Endometrial microvascular endothelial cells (primary cell): ENCODE data around the gene PCYT2. TPM values are rescaled to one million over a fixed set of nuclear protein-coding genes. Genes with fewer than 3 reads are reported as not detected.

Source experiments
- in situ Hi-C: cut with HindIII; loops from 2 replicates; pipeline ENCODE4 v1.10.0; 2017; ENCODE audit warnings: low sequenced_read_pairs, low pct_unique_long_range_greater_than_20kb; ENCODE audit errors: inconsistent ontology term
- total RNA-seq: library from RNA; depleted of rRNA; stranded (reverse); fragments of >200 nt; gene quantifications from one replicate; pipeline ENCODE4 v1.2.3, GENCODE V29; 2015; ENCODE audit errors: inconsistent ontology term

PCYT2 gene
- total RNA-seq, 1 donor from 2014 or later: 41.0 TPM

DNA sequence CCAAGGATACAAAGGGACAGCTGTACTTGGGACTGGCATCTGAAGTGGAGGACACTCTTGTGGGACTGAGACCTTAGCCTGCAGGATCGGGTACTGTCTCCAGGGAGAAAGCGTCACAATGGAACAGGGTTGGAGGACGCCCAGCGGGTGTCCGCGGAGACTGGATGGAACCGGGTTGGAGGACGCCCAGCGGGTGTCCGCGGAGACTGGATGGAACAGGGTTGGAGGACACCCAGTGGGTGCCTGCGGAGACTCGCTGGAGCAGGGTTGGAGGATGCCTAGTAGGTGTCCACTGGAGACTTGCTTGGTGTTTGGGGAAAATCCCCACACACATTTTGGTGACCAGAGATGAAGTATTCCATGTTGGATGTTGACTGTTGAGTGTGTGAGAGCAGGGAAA is 36.0 kb upstream of the PCYT2 start, which contains the start of gene MYADML2:
TSS of gene MYADML2 (minus strand) at position 45 of the 400 bp plus-strand sequence. CDS start 5,492 bp downstream, outside the sequence.
- in situ Hi-C loops: no loop called here

DNA sequence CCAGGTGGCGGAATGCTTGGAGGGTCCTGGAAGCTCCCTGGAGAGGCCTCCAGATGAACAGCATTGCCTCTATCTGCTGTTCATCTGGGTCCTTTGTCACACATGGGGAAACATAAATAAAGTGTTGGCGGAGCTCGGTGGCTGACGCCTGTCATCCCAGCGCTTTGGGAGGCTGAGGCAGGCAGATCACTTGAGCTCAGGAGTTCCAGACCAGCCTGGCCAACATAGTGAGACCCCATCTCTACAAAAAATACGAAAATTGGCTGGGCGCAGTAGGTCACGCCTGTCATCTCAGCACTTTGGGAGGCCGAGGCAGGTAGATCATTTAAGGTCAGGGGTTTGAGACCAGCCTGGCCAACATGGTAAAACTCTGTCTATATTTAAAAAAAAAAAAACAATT is 33.7 kb upstream of the PCYT2 start:
- in situ Hi-C loops: no loop called here

DNA sequence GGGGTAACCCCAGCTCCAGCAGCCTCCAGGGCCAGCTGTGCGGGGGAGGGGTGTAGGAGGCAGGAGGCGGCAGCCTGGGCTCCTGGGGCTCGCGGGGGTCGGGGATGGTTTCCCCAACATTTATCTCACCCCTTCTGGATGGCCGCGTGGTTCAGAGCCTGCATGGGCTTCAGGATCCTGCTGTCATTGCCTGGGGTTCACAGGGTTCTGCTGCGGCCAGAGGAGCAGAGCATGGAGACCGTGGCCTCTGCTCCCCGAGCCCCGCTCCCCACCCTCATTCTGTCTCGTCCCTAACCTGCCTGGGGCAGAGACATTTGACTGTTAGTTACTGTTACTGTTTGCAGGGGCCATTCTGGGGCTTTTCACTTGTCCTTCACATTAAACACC is 31.0 kb upstream of the PCYT2 start:
- in situ Hi-C loops: no loop called here

DNA sequence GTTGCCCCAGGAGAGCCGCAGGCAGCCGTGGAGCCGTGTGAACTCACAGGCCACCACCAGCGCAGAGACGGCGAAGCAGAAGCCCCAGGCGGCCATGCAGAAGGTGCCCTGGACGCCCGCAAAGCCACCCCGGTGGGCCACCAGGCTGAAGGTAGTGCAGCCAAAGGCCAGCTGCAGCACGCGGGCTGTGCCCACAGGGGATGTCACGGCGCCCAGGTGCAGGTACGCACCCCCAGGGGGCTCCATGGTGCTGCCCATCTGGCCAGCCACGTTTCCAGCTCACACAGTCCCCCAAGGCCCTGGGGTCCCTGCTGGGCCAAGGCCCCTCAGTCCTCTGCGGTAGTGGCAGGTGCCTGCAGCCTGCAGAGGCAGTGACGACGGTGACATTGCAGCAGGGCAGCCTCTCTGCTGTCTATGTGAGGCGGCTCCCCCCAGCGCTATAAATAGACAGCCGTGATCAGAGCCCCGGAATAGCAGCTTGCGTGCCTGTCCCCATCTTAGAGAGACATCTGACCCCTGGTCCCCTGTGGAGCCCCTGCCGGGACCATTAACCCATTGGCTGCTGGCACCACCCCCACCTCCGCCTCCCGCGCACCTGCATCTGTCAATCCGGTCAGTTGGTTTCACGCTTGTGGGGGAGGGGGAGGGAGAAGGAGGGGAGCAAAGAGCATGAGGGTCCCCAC is 30.4 kb upstream of the PCYT2 start:
- in situ Hi-C loops: no loop called here

DNA sequence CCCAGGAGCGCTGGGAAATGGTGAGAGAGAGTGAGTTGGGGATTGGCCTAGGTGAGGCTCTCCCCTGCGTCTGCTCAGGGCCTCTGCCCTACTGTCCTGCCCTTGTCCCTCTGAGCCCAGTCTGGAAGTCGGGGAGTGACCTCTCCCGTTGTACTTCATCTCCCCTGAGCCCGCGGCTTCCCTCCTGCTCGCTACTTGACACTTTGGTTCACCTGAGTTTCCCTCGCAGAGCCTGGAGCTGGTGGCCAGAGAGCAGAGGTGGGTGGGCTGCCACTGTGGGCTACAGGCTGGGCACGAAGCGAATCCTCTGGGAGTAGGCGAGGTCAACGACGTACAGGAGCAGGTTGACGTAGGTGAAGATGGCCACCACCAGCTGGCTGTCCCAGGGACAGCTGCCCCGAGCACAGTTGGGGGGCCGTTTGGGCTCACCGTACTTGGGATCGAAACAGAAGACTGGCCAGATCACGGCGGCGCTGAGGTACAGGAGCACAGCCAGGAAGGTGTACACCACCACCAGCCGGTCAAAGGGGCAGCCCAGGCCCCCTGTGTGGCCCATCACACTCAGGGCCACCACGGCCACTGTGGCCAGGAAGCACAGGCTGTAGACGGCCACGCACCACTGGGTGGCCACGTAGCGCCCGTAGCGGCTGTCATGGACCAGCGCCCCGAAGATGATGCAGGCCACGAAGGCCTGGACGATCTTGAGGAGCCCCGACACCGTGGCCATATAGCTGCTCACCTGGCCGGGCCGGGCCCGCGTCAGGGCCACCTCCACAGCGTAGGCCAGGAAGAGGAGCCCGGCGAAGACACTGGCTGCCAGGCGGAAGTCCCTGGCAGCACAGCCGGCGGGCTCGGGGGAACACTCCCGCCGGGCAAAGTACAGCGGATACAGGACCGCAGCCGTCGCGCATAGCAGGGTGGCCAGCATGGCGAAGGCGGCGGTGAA is 29.6 kb upstream of the PCYT2 start:
- in situ Hi-C loops: no loop called here

DNA sequence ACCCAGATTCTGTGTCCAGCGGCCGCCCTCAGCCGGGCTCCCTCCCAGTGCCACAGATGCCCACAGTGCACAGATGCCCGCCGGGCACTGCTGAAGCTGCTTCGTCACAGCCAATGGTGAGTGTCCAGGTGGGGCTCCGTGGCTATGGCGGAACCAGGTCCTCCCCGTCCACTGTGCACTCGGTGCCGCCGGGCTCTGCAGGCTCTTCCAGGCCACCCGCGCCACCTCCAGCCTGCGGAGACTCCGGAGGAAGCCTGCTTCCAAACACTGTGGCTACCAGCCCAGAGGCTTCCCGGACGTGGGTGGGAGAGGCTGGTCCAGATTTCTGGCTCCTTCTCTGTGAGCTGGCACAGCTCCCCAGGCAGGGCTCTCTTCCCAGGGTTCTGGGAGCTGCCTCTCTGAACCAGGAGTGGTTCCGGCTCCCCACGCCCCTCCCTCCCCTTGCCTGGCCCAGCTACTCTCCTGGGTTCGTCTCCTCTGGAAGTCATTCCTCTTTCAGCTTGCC is 28.7 kb upstream of the PCYT2 start:
- in situ Hi-C loops: no loop called here

DNA sequence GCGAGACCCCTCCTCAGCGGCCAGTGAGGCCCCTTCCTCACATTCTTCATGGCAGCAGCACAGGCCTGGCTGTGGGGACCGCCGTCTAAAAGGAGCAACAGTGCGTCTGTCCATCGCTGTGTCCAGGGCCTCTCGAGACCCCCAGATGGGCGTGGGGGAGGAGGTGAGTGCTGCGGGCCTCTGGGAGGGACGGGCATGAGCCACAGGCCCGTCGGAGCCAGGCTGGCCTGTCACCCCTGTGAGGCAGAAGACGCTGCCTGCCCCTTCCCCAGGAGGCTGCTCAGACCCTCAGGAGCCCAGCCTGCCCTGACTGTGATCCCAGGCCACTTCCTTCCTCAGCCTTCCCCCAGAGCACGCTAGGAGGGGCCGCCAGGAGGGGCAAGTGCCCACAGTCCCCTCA is 28.0 kb upstream of the PCYT2 start:
- in situ Hi-C loops: no loop called here

DNA sequence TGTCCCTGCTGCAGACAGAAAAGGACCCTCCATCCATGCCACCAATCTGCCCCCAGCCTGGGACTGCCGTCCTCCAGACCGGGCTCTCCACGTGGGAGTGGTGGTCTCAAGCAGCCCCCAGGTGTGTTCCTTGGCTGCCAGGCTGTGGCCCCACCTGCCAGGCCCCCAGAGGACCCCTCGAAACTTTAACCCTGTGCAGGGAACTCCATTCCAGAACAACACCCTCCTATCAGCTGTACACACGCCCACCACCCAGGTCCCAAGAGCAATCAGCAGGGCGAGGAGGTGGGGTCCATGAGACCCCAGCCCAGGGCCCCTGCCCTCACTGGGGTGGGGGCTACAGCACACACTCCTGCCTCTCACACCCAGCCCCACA is 24.5 kb upstream of the PCYT2 start:
- in situ Hi-C loops: no loop called here

DNA sequence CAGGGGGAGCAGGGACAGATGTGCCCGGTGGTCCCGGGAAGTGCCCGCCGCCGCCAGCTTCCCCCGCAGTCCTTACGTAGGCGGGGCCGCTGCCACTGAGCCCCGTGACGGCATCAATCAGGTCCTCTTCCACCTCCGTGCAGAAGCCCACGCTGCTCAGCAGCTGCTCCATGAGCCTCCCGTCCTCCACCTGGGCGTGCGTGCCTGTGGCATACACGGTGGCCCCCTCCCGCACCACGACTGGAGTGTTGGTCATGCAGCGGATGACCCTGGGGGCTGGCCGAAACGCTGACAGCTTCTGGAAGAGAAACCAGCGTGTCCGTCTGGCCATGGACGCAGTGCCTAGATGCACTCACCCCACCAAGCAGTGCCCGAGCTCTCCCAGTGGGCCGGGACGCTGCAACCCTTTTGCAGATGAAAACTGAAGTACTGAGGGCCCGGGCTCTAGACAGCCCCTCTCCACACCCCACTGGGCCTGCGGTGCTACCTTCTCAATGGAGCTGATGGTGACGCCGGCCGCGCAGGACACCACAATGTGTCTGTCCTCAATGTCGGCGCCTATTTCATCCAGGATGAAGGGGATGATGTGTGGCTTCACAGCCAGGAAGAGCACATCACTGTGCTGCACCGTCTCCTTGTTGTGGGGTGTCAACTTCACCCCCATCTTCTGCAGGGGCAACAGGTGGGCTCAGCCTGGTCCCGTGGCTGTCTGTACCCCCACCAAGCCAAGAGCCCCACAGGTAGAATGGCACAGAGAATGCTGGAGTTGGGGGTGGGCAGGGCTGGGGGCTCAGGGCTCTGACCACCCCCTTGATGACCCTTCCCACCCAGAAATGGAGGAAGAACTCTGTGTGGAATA is 23.9 kb upstream of the PCYT2 start:
- in situ Hi-C loops: no loop called here

DNA sequence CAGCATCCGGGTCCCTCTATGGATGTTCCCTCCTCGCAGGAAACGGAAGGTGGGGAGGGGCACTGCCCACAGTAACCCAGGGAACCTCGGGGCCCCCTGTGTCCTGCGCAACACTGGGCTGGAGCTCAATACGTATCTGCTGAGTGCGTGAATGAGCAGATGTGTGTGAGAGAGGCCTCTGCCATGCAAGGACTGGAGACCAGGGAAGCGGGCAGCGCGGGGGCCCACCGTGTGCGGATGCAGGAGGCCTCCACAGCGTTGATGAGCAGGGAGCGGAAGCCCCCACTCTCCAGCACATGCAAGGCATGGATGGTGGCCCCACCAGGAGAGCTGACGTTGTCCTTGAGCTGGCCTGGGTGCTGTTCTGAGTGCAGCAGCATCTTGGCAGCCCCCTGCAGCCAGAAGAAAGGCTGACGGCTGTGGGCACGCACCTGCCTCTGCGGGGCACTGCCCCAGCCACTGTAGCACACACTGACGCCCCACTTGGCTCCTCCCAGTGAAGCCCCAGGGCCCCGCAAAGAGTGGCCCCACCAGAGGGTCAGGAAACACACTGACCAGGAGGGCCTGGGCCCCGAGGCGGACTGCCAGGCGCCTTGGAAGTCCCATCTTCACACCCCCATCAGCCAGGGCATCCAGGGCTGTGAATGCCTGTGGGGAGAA is 23.0 kb upstream of the PCYT2 start:
- in situ Hi-C loops: no loop called here

DNA sequence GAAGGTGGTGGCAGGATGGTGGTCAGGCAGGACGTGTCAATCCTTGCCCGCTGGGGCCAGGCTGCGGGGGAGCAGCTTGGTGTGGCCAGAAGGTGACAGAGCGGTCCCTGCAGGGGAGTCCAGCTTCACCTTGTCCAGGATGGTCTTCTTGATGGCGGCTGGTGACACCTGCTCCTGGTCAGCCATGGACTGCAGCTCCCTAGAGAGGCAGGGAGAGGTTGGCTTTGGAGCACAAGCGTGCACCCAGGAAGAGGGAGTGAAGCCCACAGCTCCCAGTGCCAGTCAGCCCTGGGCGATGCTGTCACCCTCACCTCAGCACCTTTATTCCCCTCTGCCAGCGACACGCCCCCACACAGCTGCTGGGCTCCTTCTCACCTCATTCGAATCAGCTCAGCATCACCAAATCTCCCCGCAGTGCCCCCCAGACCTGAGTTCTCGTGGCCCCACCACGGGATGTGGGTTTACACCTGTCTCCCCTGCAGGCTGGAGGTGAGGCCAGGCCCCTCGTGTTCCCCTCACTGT is 22.0 kb upstream of the PCYT2 start:
- in situ Hi-C loops: no loop called here

DNA sequence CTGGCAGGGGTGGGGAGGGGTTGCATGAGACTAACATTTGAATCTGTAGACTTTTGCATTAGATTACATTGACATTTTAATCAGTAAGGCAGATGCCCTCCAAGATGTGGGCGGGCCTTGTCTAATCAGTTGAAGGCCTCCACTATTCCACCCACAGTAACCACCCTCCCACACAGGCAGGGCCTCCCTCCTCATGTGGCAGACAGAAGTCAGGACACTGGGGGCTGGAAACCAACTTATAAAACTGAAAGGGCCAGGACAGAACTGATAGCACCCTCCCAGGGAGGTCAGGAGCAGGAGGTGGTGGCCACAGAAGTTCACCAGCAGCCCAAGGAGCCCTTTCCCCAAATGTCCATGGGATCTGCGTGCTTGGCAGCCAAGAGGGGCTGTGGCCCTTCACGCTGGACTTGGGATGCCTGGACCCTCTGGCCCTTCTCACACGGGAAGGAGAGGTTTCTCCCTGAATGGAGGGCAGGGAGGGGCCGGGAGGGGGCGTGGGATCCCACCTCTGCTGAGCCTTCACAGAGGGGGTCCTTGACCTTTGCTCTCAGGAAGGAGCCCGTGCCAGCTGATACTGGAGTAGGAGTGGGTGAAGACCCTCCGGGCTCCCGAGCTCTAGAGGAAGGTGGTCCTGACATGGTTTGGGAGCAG is 21.3 kb upstream of the PCYT2 start:
- in situ Hi-C loops: no loop called here

DNA sequence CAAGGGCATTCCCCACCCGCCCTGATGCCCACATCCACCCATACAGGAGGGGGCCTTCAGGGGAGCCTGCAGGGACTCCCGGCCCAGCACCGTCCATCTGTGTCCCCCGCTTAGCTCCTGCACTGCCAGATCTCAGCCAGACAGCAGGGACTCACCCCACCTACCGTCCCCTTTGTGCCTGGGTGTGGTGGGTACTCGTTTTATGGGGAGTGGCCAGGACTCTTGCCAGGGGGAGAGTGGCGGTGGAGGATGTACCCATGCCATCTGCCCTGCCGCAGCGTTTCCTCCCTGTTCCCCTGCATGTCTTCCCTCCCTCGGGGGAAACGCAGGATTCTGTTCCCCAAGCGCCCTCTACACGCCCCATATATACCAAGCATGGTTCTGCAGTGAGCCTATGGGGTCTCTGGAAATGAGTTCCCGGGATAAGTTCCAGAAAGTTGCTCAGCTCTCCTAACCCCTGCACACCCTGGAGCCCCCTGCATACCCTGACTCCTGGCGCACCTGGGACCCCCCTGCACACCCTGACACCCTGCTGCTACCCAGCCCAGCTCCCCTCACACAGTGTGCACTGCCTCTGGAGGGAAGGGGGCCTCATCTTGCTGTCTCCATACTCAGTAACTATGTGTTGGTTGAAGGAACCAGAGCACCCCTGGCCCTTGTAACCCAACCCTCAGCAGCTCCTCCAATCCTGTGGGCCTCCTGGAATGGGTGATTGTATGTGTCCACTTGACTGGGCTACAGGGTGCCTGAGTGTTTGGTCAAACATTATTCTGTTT is 20.5 kb upstream of the PCYT2 start:
- in situ Hi-C loops: no loop called here

DNA sequence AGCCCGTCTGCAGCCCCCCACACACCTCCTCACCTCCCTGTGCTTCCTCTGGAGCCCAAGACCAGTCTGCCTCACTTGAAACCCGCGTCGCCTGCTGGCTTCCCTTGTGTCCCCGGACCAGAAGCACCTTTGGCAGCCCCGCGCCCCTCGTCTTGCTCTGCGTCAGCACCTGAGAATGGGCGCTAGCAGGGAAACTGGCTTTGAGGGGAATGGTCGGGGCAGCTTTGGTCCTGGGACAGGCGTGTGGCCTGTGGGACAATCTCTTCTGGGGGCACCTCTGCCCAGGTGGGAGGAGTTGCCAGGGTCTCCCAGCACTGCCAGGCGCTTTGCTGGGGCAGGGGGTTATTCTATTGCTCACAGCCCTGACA is 20.0 kb upstream of the PCYT2 start:
- in situ Hi-C loops: no loop called here

DNA sequence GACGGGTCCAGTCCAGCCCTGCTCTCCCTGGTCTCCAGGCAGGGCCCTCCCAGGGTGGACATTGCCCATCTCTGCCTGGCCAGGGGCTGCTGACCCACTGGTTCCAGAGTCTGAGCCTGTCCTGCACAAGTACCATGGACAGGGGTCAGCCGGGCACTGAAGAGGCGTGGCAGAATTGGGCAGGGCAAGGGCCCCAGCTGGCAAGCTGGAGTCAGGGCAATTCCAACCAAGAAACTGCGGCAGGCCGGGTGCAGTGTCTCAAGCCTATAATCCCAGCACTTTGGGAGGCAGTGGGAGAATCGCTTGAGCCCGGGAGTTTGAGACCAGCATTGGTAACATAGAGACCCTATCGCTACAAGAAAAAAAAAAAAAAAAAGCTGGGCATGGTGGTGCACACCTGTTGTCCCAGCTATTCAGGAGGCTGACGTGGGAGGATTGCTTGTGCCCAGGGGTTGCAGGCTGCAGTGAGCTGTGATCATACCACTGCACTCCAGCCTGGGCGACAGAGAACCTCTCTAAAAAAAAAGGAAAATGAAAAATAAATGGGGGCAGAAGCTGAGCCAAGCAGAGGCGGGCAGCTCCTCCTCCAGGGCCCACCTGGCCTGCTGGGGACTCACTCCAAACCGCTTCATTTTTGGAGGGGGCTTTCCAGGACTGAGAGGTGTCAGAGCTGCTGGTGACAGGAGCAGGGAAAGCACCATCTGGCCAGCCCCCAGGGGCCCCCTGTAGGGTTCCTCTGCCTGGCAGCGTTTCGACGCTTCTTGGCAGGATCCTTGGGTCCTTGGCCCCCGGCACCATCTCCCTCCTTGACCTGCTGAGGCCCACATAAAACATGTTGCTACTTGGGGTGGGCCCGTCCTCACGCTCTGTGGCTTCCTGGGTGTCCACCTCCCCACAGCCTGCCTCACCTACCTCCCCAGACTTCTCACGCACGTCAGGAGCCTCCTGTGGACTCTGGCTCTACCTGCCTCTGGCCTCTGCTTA is 19.2 kb upstream of the PCYT2 start:
- in situ Hi-C loops: no loop called here
